HG03060 (cell line): Measurements from ENCODE around the gene NLK.

Source experiments
- ATAC-seq: cut with Tn5 transposase; IDR thresholded peaks from one replicate; pipeline ENCODE4 v1.9.1; 2021; ENCODE audit warnings: low read depth, moderate number of reproducible peaks; ENCODE audit not compliant: unreplicated experiment

The NLK gene

GRCh38 chr17:28105501-28105900 lies 63.0 kb downstream of the NLK start:
- ATAC-seq = no peak

- no peak for ATAC-seq
These were observed 67.7 kb downstream of the NLK start for GRCh38 chr17:28110184-28110583.

- no peak for ATAC-seq
These were observed 69.7 kb downstream of the NLK start for GRCh38 chr17:28112181-28112580.

GRCh38 chr17:28112606-28113005 lies 70.1 kb downstream of the NLK start:
- ATAC-seq = no peak

GRCh38 chr17:28113269-28113668 lies 70.8 kb downstream of the NLK start:
- ATAC-seq = no peak

GRCh38 chr17:28115046-28115445 lies 72.6 kb downstream of the NLK start:
- no peak for ATAC-seq

- no peak for ATAC-seq
These were observed 74.8 kb downstream of the NLK start for GRCh38 chr17:28117304-28117703.

- no peak for ATAC-seq
These were observed 75.9 kb downstream of the NLK start for GRCh38 chr17:28118362-28118761.

GRCh38 chr17:28119046-28119445 lies 76.6 kb downstream of the NLK start:
- ATAC-seq = no peak

GRCh38 chr17:28119560-28119959 lies 77.1 kb downstream of the NLK start:
- ATAC-seq = no peak

- no peak for ATAC-seq
These were observed 78.3 kb downstream of the NLK start for GRCh38 chr17:28120766-28121165.

- ATAC-seq = no peak
These were observed 82.5 kb downstream of the NLK start for GRCh38 chr17:28124962-28125361.

GRCh38 chr17:28125526-28126378 lies 83.3 kb downstream of the NLK start:
- ATAC-seq = no peak

- ATAC-seq = no peak
These were observed 84.7 kb downstream of the NLK start for GRCh38 chr17:28127196-28127595.

- ATAC-seq = no peak
These were observed 86.3 kb downstream of the NLK start for GRCh38 chr17:28128779-28129178.

- ATAC-seq = no peak
These were observed 88.0 kb downstream of the NLK start for GRCh38 chr17:28130472-28130871.

GRCh38 chr17:28131599-28131998 lies 89.1 kb downstream of the NLK start:
- no peak for ATAC-seq

GRCh38 chr17:28133562-28133970 lies 91.1 kb downstream of the NLK start:
- no peak for ATAC-seq

- ATAC-seq = no peak
These were observed 94.4 kb downstream of the NLK start for GRCh38 chr17:28136923-28137322.

GRCh38 chr17:28139822-28140221 lies 97.3 kb downstream of the NLK start:
- ATAC-seq = no peak

- no peak for ATAC-seq
These were observed 98.8 kb downstream of the NLK start for GRCh38 chr17:28141313-28141712.

- ATAC-seq = no peak
These were observed 99.3 kb downstream of the NLK start for GRCh38 chr17:28141773-28142172.

GRCh38 chr17:28142305-28142704 lies 99.8 kb downstream of the NLK start:
- no peak for ATAC-seq
